ENCODE measurements around the gene COX7A2L. TPM values are rescaled to one million over a fixed set of nuclear protein-coding genes. Genes with fewer than 3 reads are reported as not detected.

Gene COX7A2L
- total RNA-seq, 1 experiment from 2014 or later, result 144 TPM

DNA sequence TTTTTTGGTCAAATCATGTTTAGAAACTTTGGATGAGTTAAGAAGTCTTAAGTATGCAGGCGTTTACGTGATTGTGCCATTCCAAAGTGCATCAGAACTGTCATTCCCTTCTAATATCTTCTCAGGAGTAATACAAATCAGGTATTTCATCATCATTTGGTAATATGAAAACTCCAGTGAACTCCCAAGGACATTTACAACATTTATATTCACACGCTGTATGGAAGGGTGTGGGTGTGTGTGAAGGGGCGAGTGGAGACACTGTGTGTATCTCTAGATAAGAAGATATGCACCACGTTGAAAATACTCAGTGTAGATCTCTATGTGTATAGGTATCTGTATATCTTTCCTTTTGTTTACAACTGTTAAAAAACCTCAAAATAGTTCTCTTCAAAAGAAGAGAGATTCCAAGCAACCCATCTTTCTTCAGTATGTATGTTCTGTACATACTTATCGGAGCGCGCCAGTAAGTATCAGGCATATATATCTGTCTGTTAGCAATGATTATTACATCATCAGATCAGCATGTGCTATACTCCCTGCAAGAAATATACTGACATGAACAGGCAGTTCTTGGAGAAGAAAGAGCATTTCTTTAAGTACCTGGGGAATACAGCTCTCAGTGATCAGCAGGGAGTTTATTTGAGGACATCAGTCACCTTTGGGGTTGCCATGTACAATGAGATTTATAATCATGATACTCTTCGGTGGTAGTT lies 29.3 kb downstream of the COX7A2L start:
- H3K9me2 ChIP-seq (ENCODE audit: insufficient read depth), result no peaks in the 10 kb centered on the region
- H4K20me1 ChIP-seq (ENCODE audit: insufficient read depth), result no peaks in the 10 kb centered on the region; the same call in 1 of the 2 replicates
- intact Hi-C loops (cut with micrococcal nuclease; ENCODE audit: unreplicated experiment), result no loop called here
- peaks cover 22% of the 10 kb centered on the region for H3F3A ChIP-seq (ENCODE audit: insufficient read depth, low read depth)
- no peak overlapping the region for H2AFZ ChIP-seq
- no peak overlapping the region for H3K4me2 ChIP-seq
- TF ChIP-seq EZH2 (IDR thresholded peaks at IDR 0.05; ENCODE audit: low read depth), result no peak
- TF ChIP-seq, protein P1, sequence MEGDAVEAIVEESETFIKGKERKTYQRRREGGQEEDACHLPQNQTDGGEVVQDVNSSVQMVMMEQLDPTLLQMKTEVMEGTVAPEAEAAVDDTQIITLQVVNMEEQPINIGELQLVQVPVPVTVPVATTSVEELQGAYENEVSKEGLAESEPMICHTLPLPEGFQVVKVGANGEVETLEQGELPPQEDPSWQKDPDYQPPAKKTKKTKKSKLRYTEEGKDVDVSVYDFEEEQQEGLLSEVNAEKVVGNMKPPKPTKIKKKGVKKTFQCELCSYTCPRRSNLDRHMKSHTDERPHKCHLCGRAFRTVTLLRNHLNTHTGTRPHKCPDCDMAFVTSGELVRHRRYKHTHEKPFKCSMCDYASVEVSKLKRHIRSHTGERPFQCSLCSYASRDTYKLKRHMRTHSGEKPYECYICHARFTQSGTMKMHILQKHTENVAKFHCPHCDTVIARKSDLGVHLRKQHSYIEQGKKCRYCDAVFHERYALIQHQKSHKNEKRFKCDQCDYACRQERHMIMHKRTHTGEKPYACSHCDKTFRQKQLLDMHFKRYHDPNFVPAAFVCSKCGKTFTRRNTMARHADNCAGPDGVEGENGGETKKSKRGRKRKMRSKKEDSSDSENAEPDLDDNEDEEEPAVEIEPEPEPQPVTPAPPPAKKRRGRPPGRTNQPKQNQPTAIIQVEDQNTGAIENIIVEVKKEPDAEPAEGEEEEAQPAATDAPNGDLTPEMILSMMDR (conservative IDR thresholded peaks at IDR 0.05), result no peak
- ChIA-PET POLR2A (ENCODE audit: unreplicated experiment) (no interaction called here), CTCF (no interaction called here)
- DNase-seq, result no peak
- no peaks in the 10 kb centered on the region for H3K27me3 ChIP-seq (ENCODE audit: insufficient read depth, low read depth)
- H3K4me3 ChIP-seq, result no peak overlapping the region
- H3K9me3 ChIP-seq (ENCODE audit: insufficient read depth, low read depth), result no peaks in the 10 kb centered on the region
- H3K79me2 ChIP-seq (ENCODE audit: low read depth), result no peaks in the 10 kb centered on the region
- peaks cover 39% of the 10 kb centered on the region for H3K36me3 ChIP-seq (ENCODE audit: low read depth)
- H3K4me1 ChIP-seq (replicated peaks; ENCODE audit: insufficient read depth), result no peaks in the 10 kb centered on the region
- BruUV-seq (replicated peaks), result no TSS peak
- peak overlapping the region; percentile 24; the same call in 1 of the 2 replicates for H3K27ac ChIP-seq

- H3K9me2 ChIP-seq (ENCODE audit: insufficient read depth), result no peaks in the 10 kb centered on the region
- H3K9me3 ChIP-seq (ENCODE audit: insufficient read depth, low read depth), result no peaks in the 10 kb centered on the region
- H3F3A ChIP-seq (ENCODE audit: insufficient read depth, low read depth), result peaks cover 25% of the 10 kb centered on the region
- H3K79me2 ChIP-seq (ENCODE audit: low read depth), result no peaks in the 10 kb centered on the region
- H3K27ac ChIP-seq, result no peak overlapping the region
- H3K4me3 ChIP-seq, result no peak overlapping the region
- no peaks in the 10 kb centered on the region for H3K27me3 ChIP-seq (ENCODE audit: insufficient read depth, low read depth)
- TF ChIP-seq EZH2 (IDR thresholded peaks at IDR 0.05; ENCODE audit: low read depth), result no peak
- TF ChIP-seq, protein P1 (conservative IDR thresholded peaks at IDR 0.05), result no peak
- CTCF ChIA-PET, result no interaction called here
- POLR2A ChIA-PET (ENCODE audit: unreplicated experiment), result no interaction called here
- BruUV-seq (replicated peaks), result no TSS peak
- peaks cover 43% of the 10 kb centered on the region for H3K36me3 ChIP-seq (ENCODE audit: low read depth)
- H3K4me1 ChIP-seq (replicated peaks; ENCODE audit: insufficient read depth), result no peaks in the 10 kb centered on the region
- no peak overlapping the region for H2AFZ ChIP-seq
- H4K20me1 ChIP-seq (ENCODE audit: insufficient read depth), result no peaks in the 10 kb centered on the region; the same call in 1 of the 2 replicates
- no peak overlapping the region for H3K4me2 ChIP-seq
- DNase-seq, result no peak
- intact Hi-C loops (cut with micrococcal nuclease; ENCODE audit: unreplicated experiment), result loop anchor here (5.0 kb wide), 2 partner anchors 132 to 487 kb away; no protein-coding TSS in a partner anchor
Measured at GRCh38 chr2:42329736-42330135, 31.3 kb downstream of the COX7A2L start.

DNA sequence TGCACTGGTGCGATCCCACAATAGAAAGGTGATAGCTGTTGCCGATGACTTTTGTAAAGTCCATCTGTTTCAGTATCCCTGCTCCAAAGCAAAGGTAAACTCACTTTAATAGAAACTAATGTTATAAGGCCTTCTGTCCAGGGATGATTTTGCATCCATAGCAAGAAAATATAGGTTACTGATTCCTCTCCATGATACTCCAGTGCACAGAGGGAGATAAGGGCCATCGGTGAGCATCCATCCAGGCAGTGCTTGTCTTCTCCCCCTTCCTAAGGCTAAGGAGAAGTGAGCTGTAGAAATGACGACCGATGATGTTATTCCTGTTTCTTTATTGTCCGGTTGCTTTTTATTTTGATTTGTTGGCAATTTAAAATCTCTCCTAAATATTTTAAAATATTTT lies 32.1 kb downstream of the COX7A2L start:
- Histone ChIP-seq H3K27ac (no peak overlapping the region), H2AFZ (no peak overlapping the region), H3K4me3 (no peak overlapping the region), H3K9me3 (ENCODE audit: insufficient read depth, low read depth) (no peaks in the 10 kb centered on the region), H3K36me3 (ENCODE audit: low read depth) (peaks cover 40% of the 10 kb centered on the region), H4K20me1 (ENCODE audit: insufficient read depth) (no peaks in the 10 kb centered on the region; the same call in 1 of the 2 replicates), H3K4me2 (no peak overlapping the region), H3K79me2 (ENCODE audit: low read depth) (no peaks in the 10 kb centered on the region), H3K27me3 (ENCODE audit: insufficient read depth, low read depth) (no peaks in the 10 kb centered on the region), H3K4me1 (replicated peaks; ENCODE audit: insufficient read depth) (no peaks in the 10 kb centered on the region), H3K9me2 (ENCODE audit: insufficient read depth) (no peaks in the 10 kb centered on the region), H3F3A (ENCODE audit: insufficient read depth, low read depth) (peaks cover 25% of the 10 kb centered on the region)
- intact Hi-C loops (cut with micrococcal nuclease; ENCODE audit: unreplicated experiment), result loop anchor here (1.0 to 5.0 kb wide), 3 partner anchors 132 to 487 kb away; no protein-coding TSS in a partner anchor
- ChIA-PET POLR2A (ENCODE audit: unreplicated experiment) (no interaction called here), CTCF (interaction anchor here (0.5 to 1.3 kb wide), 5 partner anchors 90 to 475 kb away, joined by 3 to 6 read pairs (median 4); no protein-coding TSS in a partner anchor)
- no peak for TF ChIP-seq EZH2 (IDR thresholded peaks at IDR 0.05; ENCODE audit: low read depth)
- TF ChIP-seq, protein P1 (conservative IDR thresholded peaks at IDR 0.05), result no peak
- no peak for DNase-seq
- BruUV-seq (replicated peaks), result no TSS peak
